GM23338 (cell line): ENCODE data around the gene RNU5B-1. TPM values are rescaled to one million over a fixed set of nuclear protein-coding genes. Genes with fewer than 3 reads are reported as not detected.
A peak's percentile ranks its signal among the peaks of the same experiment; 100 is the strongest.

Experiments
- ATAC-seq: fragments of 200-7000 bp; cut with Tn5 transposase; 3 replicates; pipeline ENCODE4 v1.9.1; 2020
- DNase-seq: peaks from one replicate; pipeline ENCODE4 v3.0.0-alpha.2; 2015; ENCODE audit warnings: low spot score
- H2AFZ ChIP-seq: fragments of 200-600 bp; sonication (generic); 2 replicates; pipeline ENCODE4 v1.8.0; 2016; ENCODE audit warnings: antibody characterized with exemption, mild to moderate bottlenecking, moderate library complexity
- H3F3A ChIP-seq: fragments of 200-600 bp; sonication (generic); replicated peaks from 2 replicates; pipeline ENCODE4 v1.8.0; 2017; ENCODE audit warnings: antibody characterized with exemption, mixed run types, low read depth
- H3K27ac ChIP-seq: fragments of 200-600 bp; sonication (generic); 2 replicates; pipeline ENCODE4 v1.6.1; 2016; ENCODE audit warnings: low read depth
- H3K27me3 ChIP-seq: fragments of 200-600 bp; sonication (generic); 2 replicates; pipeline ENCODE4 v1.8.0; 2016; ENCODE audit warnings: mild to moderate bottlenecking, mixed run types, moderate library complexity; ENCODE audit not compliant: insufficient read depth
- H3K36me3 ChIP-seq: fragments of 200-600 bp; sonication (generic); 2 replicates; pipeline ENCODE4 v1.8.0; 2016; ENCODE audit warnings: mild to moderate bottlenecking; ENCODE audit not compliant: insufficient read depth
- H3K4me1 ChIP-seq: fragments of 200-600 bp; sonication (generic); 2 replicates; pipeline ENCODE4 v1.8.0; 2016; ENCODE audit warnings: mild to moderate bottlenecking, moderate library complexity; ENCODE audit not compliant: insufficient read depth
- H3K4me2 ChIP-seq: fragments of 200-600 bp; sonication (generic); 2 replicates; pipeline ENCODE4 v1.7.1; 2017; ENCODE audit warnings: mixed run types
- H3K4me3 ChIP-seq: fragments of 200-600 bp; sonication (generic); 2 replicates; pipeline ENCODE4 v1.6.1; 2016; ENCODE audit warnings: mixed run types
- H3K79me2 ChIP-seq: fragments of 200-600 bp; sonication (generic); replicated peaks from 2 replicates; pipeline ENCODE4 v1.8.0; 2017; ENCODE audit warnings: mild to moderate bottlenecking; ENCODE audit not compliant: insufficient read depth
- H3K9me2 ChIP-seq: fragments of 200-600 bp; sonication (generic); 2 replicates; pipeline ENCODE4 v1.8.0; 2017; ENCODE audit not compliant: insufficient read depth
- H4K20me1 ChIP-seq: fragments of 200-600 bp; sonication (generic); replicated peaks from 2 replicates; pipeline ENCODE4 v1.8.0; 2017; ENCODE audit warnings: mild to moderate bottlenecking; ENCODE audit not compliant: insufficient read depth
- H3K27ac Mint-ChIP-seq: 2 replicates; pipeline ENCODE4 v1.8.0; 2020; ENCODE audit warnings: inconsistent platforms, mild to moderate bottlenecking, moderate library complexity, mixed read lengths
- H3K27me3 Mint-ChIP-seq: 3 replicates; pipeline ENCODE4 v1.8.0; 2022; ENCODE audit warnings: low read depth, mild to moderate bottlenecking, moderate library complexity, mixed read lengths, inconsistent platforms; ENCODE audit not compliant: insufficient read depth, poor library complexity
- H3K36me3 Mint-ChIP-seq: 3 replicates; pipeline ENCODE4 v1.8.0; 2021; ENCODE audit warnings: low read depth, mild to moderate bottlenecking, inconsistent platforms, moderate library complexity, mixed read lengths
- H3K4me1 Mint-ChIP-seq: 3 replicates; pipeline ENCODE4 v1.8.0; 2020; ENCODE audit warnings: mild to moderate bottlenecking, inconsistent platforms, mixed read lengths
- H3K4me3 Mint-ChIP-seq: 3 replicates; pipeline ENCODE4 v1.8.0; 2021; ENCODE audit warnings: moderate library complexity, mild to moderate bottlenecking, inconsistent platforms, mixed read lengths
- H3K9me3 Mint-ChIP-seq: 3 replicates; pipeline ENCODE4 v1.8.0; 2020; ENCODE audit warnings: moderate library complexity, mild to moderate bottlenecking, inconsistent platforms, mixed read lengths
- CREB1 ChIP-seq: fragments of 250-450 bp; sonication (Bioruptor Pico); IDR thresholded peaks from 2 replicates; pipeline ENCODE4 v1.5.0; 2020; ENCODE audit warnings: low read depth, mild to moderate bottlenecking, moderate library complexity
- EZH2 ChIP-seq: fragments of 200-600 bp; sonication (generic); IDR thresholded peaks from one replicate; pipeline ENCODE4 v1.8.0; 2017; ENCODE audit warnings: antibody characterized with exemption, mild to moderate bottlenecking, low read depth; ENCODE audit not compliant: unreplicated experiment
- JUNB ChIP-seq: IDR thresholded peaks from one replicate; pipeline ENCODE4 v1.6.1; 2016; ENCODE audit warnings: antibody characterized with exemption; ENCODE audit not compliant: unreplicated experiment
- NANOG ChIP-seq: IDR thresholded peaks from 2 replicates; pipeline ENCODE4 v1.6.1; 2016; ENCODE audit warnings: antibody characterized with exemption, borderline replicate concordance
- POLR2AphosphoS5 ChIP-seq: IDR thresholded peaks from 2 replicates; pipeline ENCODE4 v1.6.1; 2016; ENCODE audit warnings: antibody characterized with exemption, low read depth
- REST ChIP-seq: IDR thresholded peaks from one replicate; pipeline ENCODE4 v1.6.1; 2018; ENCODE audit warnings: antibody characterized with exemption; ENCODE audit not compliant: unreplicated experiment
- STAT1 ChIP-seq: IDR thresholded peaks from one replicate; pipeline ENCODE4 v1.6.1; 2016; ENCODE audit warnings: antibody characterized with exemption; ENCODE audit not compliant: unreplicated experiment
- ZNF114 ChIP-seq: fragments of 250-450 bp; sonication (Bioruptor Pico); IDR thresholded peaks from 2 replicates; pipeline ENCODE4 v1.5.0; 2020; ENCODE audit warnings: mild to moderate bottlenecking, moderate library complexity
- ZNF331 ChIP-seq: fragments of 250-450 bp; sonication (Bioruptor Pico); IDR thresholded peaks from 2 replicates; pipeline ENCODE4 v1.5.0; 2020; ENCODE audit warnings: low read depth, mild to moderate bottlenecking, moderate library complexity
- ZNF462 ChIP-seq: fragments of 250-450 bp; sonication (Bioruptor Pico); IDR thresholded peaks from 2 replicates; pipeline ENCODE4 v1.5.0; 2020; ENCODE audit warnings: mild to moderate bottlenecking, moderate library complexity
- polyA plus RNA-seq: library from polyadenylated mRNA; unstranded; fragments of >200 nt; fragmentation: Nextera tagmentation; extraction: Ambion mirVana; gene quantifications from 2 replicates; pipeline ENCODE4 v1.2.1, GENCODE V29; 2016
- total RNA-seq: library from RNA; depleted of rRNA; stranded (reverse); fragments of >200 nt; shearing (Covaris generic); gene quantifications from 2 replicates; pipeline ENCODE4 v1.2.3, GENCODE V29; 2014
- TF ChIP-seq, protein P1 (sequence below): IDR thresholded peaks from 2 replicates; pipeline ENCODE4 v1.6.1; 2016; ENCODE audit warnings: antibody characterized with exemption
- TF ChIP-seq, protein P2 (sequence below), 2 experiments: fragments of 200-600 bp in 1 of 2; sonication (generic) in 1 of 2; conservative IDR thresholded peaks; 2 replicates each; pipeline versions ENCODE4 v1.5.1 to v1.6.1; 2016 to 2017; ENCODE audit warnings: antibody characterized with exemption in 2 of 2, low read depth in 2 of 2, mild to moderate bottlenecking in 2 of 2, moderate library complexity in 1 of 2

The RNU5B-1 gene
- total and polyA plus RNA-seq, 2 experiments from 2014 or later = not detected

DNA sequence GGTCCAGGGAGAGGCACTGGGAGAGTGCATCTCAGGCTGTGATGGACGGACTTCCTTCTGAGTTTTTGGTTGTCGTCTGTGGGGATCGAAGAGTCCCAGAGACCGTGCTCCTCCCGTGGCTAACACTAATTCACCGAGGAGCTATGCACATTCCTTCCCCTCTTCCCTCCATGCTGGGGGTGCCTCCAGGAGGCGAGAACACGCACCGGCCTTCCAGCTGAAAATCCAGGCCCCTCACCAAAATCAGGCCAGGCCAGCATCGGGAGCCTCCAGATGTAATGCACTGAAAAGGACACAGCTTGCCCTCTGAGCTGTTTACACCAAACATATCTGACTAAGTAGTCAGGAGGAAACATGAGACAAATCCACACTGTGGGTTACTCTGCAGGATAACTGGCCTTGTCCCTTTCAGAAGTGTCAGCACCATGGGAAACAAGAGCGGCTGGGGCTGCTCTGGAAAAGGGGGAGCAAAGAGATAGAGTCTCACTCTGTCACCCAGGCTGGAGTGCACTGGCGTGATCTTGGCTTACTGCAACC lies 5.5 kb downstream of the RNU5B-1 start:
- Mint-ChIP-seq H3K4me3 (no peak overlapping the region), H3K9me3 (no peaks in the 10 kb centered on the region), H3K36me3 (no peaks in the 10 kb centered on the region), H3K27me3 (peaks cover 17% of the 10 kb centered on the region), H3K4me1 (peaks cover 19% of the 10 kb centered on the region), H3K27ac (no peak overlapping the region)
- ATAC-seq = no peak; the same call in 2 of the 3 replicates
- Histone ChIP-seq H3K36me3 (no peaks in the 10 kb centered on the region), H3K9me2 (no peaks in the 10 kb centered on the region), H3F3A (no peaks in the 10 kb centered on the region; the same call in 1 of the 2 replicates), H4K20me1 (no peaks in the 10 kb centered on the region), H3K4me2 (no peak overlapping the region), H3K27me3 (no peaks in the 10 kb centered on the region), H3K4me1 (peaks cover 13% of the 10 kb centered on the region), H3K4me3 (no peak overlapping the region), H3K27ac (no peak overlapping the region), H3K79me2 (no peaks in the 10 kb centered on the region), H2AFZ (peak overlapping the region; percentile 83)
- DNase-seq = no peak
- TF ChIP-seq ZNF331 = no peak
- TF ChIP-seq STAT1 = no peak
- TF ChIP-seq CREB1 = no peak
- no peak for TF ChIP-seq JUNB
- TF ChIP-seq, protein P1, sequence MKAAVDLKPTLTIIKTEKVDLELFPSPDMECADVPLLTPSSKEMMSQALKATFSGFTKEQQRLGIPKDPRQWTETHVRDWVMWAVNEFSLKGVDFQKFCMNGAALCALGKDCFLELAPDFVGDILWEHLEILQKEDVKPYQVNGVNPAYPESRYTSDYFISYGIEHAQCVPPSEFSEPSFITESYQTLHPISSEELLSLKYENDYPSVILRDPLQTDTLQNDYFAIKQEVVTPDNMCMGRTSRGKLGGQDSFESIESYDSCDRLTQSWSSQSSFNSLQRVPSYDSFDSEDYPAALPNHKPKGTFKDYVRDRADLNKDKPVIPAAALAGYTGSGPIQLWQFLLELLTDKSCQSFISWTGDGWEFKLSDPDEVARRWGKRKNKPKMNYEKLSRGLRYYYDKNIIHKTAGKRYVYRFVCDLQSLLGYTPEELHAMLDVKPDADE = no peak
- TF ChIP-seq, protein P2, sequence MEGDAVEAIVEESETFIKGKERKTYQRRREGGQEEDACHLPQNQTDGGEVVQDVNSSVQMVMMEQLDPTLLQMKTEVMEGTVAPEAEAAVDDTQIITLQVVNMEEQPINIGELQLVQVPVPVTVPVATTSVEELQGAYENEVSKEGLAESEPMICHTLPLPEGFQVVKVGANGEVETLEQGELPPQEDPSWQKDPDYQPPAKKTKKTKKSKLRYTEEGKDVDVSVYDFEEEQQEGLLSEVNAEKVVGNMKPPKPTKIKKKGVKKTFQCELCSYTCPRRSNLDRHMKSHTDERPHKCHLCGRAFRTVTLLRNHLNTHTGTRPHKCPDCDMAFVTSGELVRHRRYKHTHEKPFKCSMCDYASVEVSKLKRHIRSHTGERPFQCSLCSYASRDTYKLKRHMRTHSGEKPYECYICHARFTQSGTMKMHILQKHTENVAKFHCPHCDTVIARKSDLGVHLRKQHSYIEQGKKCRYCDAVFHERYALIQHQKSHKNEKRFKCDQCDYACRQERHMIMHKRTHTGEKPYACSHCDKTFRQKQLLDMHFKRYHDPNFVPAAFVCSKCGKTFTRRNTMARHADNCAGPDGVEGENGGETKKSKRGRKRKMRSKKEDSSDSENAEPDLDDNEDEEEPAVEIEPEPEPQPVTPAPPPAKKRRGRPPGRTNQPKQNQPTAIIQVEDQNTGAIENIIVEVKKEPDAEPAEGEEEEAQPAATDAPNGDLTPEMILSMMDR (conservative IDR thresholded peaks at IDR 0.05; ENCODE audit: low read depth in 2 of 2) = no peak
- no peak for TF ChIP-seq ZNF114
- no peak for TF ChIP-seq ZNF462 (CRISPR knock-in tag)
- TF ChIP-seq REST = no peak
- no peak for TF ChIP-seq NANOG
- no peak for TF ChIP-seq POLR2AphosphoS5
- TF ChIP-seq EZH2 = no peak
